H1 (cell line): ENCODE results near the gene MAPKAP1. TPM values are rescaled to one million over a fixed set of nuclear protein-coding genes. Genes with fewer than 3 reads are reported as not detected.

Source experiments
- CTCF ChIA-PET: fragments of 300-600 bp; sonication (Branson Sonifier 250); formaldehyde crosslinking; loops from one replicate; lab custom pipeline; 2021; ENCODE audit not compliant: partially characterized antibody; lab: Charles Lee
- POLR2A ChIA-PET: fragments of 300-600 bp; sonication (Branson Sonifier 250); formaldehyde crosslinking; loops from one replicate; lab custom pipeline; 2021; ENCODE audit warnings: inconsistent platforms; ENCODE audit not compliant: partially characterized antibody; lab: Charles Lee
- DNase-seq, 2 experiments: peaks; one replicate each; pipeline versions ENCODE4 v3.0.0 to v3.0.0-alpha.2; 2010 to 2022; ENCODE audit warnings: low spot score in 2 of 2, low read depth in 1 of 2, mixed read lengths in 1 of 2
- FAIRE-seq: peaks from 2 replicates; lab custom pipeline; 2011; peaks lifted over from hg19 to GRCh38; lab: Jason Lieb, UNC
- H2AFZ ChIP-seq: 2 replicates; pipeline ENCODE4 v1.8.1; 2012; ENCODE audit warnings: low read length, inconsistent platforms
- H2AK5ac ChIP-seq: 2 replicates; pipeline ENCODE4 v1.6.1; 2013; ENCODE audit warnings: low read depth, low read length
- H2BK120ac ChIP-seq: replicated peaks from 2 replicates; pipeline ENCODE3; 2013; ENCODE audit warnings: low read depth, low read length, inconsistent platforms
- H2BK12ac ChIP-seq: 2 replicates; pipeline ENCODE4 v1.6.1; 2013; ENCODE audit warnings: low read depth, low read length
- H2BK15ac ChIP-seq: 2 replicates; pipeline ENCODE4 v1.6.1; 2013; ENCODE audit warnings: low read length
- H2BK20ac ChIP-seq: 2 replicates; pipeline ENCODE4 v1.6.1; 2013; ENCODE audit warnings: low read length
- H2BK5ac ChIP-seq: 2 replicates; pipeline ENCODE4 v1.6.1; 2013; ENCODE audit warnings: low read depth, low read length
- H3K14ac ChIP-seq: 2 replicates; pipeline ENCODE4 v1.6.1; 2013; ENCODE audit warnings: inconsistent platforms; ENCODE audit not compliant: insufficient read length
- H3K18ac ChIP-seq: 2 replicates; pipeline ENCODE4 v1.6.1; 2013; ENCODE audit warnings: low read length; ENCODE audit errors: extremely low read depth
- H3K23ac ChIP-seq: 2 replicates; pipeline ENCODE4 v1.6.1; 2013; ENCODE audit warnings: inconsistent platforms; ENCODE audit not compliant: insufficient read length
- H3K23me2 ChIP-seq: 2 replicates; pipeline ENCODE4 v1.6.1; 2013; ENCODE audit warnings: low read depth, low read length
- H3K27ac ChIP-seq: 2 replicates; pipeline ENCODE4 v1.6.1; 2011; ENCODE audit warnings: low read depth, low read length, inconsistent platforms
- H3K27me3 ChIP-seq, 4 experiments: replicated peaks in 1 of 4; 1 replicate in 1 of 4; 2 replicates in 3 of 4; pipeline versions ENCODE4 v1.6.1 to v1.8.1; 2011 to 2013; ENCODE audit warnings: low read length in 3 of 4, mild to moderate bottlenecking in 3 of 4, inconsistent platforms in 2 of 4, mixed read lengths in 2 of 4, moderate library complexity in 1 of 4; ENCODE audit not compliant: control insufficient read depth in 3 of 4, insufficient read depth in 3 of 4; ENCODE audit errors: extremely low read depth in 1 of 4
- H3K36me3 ChIP-seq, 4 experiments: 2 replicates each; pipeline versions ENCODE4 v1.6.1 to v1.8.1; 2011 to 2013; ENCODE audit warnings: mild to moderate bottlenecking in 4 of 4, low read length in 3 of 4, moderate library complexity in 2 of 4, control low read depth in 1 of 4, inconsistent platforms in 1 of 4; ENCODE audit not compliant: insufficient read depth in 4 of 4, control insufficient read depth in 2 of 4
- H3K4ac ChIP-seq: replicated peaks from 2 replicates; pipeline ENCODE3; 2013; ENCODE audit warnings: low read length, low read depth, mixed read lengths, inconsistent platforms; ENCODE audit not compliant: insufficient read length
- H3K4me1 ChIP-seq, 4 experiments: replicated peaks in 1 of 4; 1 replicate in 1 of 4; 2 replicates in 3 of 4; pipeline versions ENCODE4 v1.6.1 to v1.8.1; 2011 to 2013; ENCODE audit warnings: low read length in 3 of 4, inconsistent platforms in 2 of 4, mixed read lengths in 1 of 4; ENCODE audit not compliant: insufficient read depth in 4 of 4, control insufficient read depth in 3 of 4
- H3K4me2 ChIP-seq, 2 experiments: 2 replicates each; pipeline versions ENCODE4 v1.6.1 to v1.8.1; 2011 to 2013; ENCODE audit warnings: low read depth in 2 of 2, low read length in 2 of 2, control low read depth in 1 of 2, inconsistent platforms in 1 of 2, mild to moderate bottlenecking in 1 of 2; ENCODE audit not compliant: insufficient read depth in 1 of 2
- H3K4me3 ChIP-seq, 4 experiments: fragments of 200-600, 300-600 bp in 1 of 4; sonication (generic), shearing (Covaris generic), sonication (Bioruptor Twin) in 1 of 4; 2 replicates each; pipeline versions ENCODE4 v1.5.1 to v1.8.1; 2011 to 2016; ENCODE audit warnings: low read length in 4 of 4, low read depth in 3 of 4, control low read depth in 2 of 4, inconsistent platforms in 2 of 4, mild to moderate bottlenecking in 2 of 4, mixed read lengths in 1 of 4, moderate library complexity in 1 of 4; ENCODE audit not compliant: insufficient read depth in 2 of 4; ENCODE audit errors: extremely low read depth in 1 of 4
- H3K56ac ChIP-seq: replicated peaks from 2 replicates; pipeline ENCODE3; 2013; ENCODE audit warnings: low read depth, mild to moderate bottlenecking, mixed read lengths, low read length, inconsistent platforms; ENCODE audit not compliant: insufficient read length
- H3K79me1 ChIP-seq: 2 replicates; pipeline ENCODE4 v1.6.1; 2013; ENCODE audit warnings: low read depth, low read length, control low read depth
- H3K79me2 ChIP-seq, 2 experiments: 2 replicates each; pipeline versions ENCODE4 v1.6.1 to v1.8.1; 2012 to 2013; ENCODE audit warnings: low read length in 2 of 2, mild to moderate bottlenecking in 2 of 2, inconsistent platforms in 1 of 2; ENCODE audit not compliant: insufficient read depth in 2 of 2, control insufficient read depth in 1 of 2
- H3K9ac ChIP-seq, 4 experiments: replicated peaks in 1 of 4; 1 replicate in 1 of 4; 2 replicates in 3 of 4; pipeline versions ENCODE4 v1.6.1 to v1.8.1; 2011 to 2013; ENCODE audit warnings: low read depth in 3 of 4, low read length in 3 of 4, control low read depth in 2 of 4, mild to moderate bottlenecking in 2 of 4, moderate library complexity in 2 of 4, inconsistent platforms in 1 of 4; ENCODE audit errors: extremely low read depth in 1 of 4
- H3K9me3 ChIP-seq, 2 experiments: 2 replicates each; pipeline versions ENCODE4 v1.6.1 to v1.8.1; 2012 to 2013; ENCODE audit warnings: mild to moderate bottlenecking in 2 of 2, moderate library complexity in 2 of 2, control low read depth in 1 of 2, inconsistent platforms in 1 of 2, low read depth in 1 of 2, low read length in 1 of 2, mixed read lengths in 1 of 2; ENCODE audit not compliant: insufficient read depth in 2 of 2
- H4K20me1 ChIP-seq, 2 experiments: replicated peaks in 1 of 2; 2 replicates each; pipeline versions ENCODE3 to v1.8.1; 2011 to 2013; ENCODE audit warnings: inconsistent platforms in 2 of 2, low read length in 2 of 2, mild to moderate bottlenecking in 1 of 2; ENCODE audit not compliant: insufficient read depth in 2 of 2, control insufficient read depth in 1 of 2
- H4K5ac ChIP-seq: 2 replicates; pipeline ENCODE4 v1.6.1; 2013; ENCODE audit warnings: low read length, low read depth, mixed read lengths, inconsistent platforms; ENCODE audit not compliant: insufficient read length
- H4K8ac ChIP-seq: 2 replicates; pipeline ENCODE4 v1.8.0; 2013; ENCODE audit warnings: mild to moderate bottlenecking, moderate library complexity, low read length, inconsistent platforms; ENCODE audit not compliant: insufficient read depth; ENCODE audit errors: extremely low read depth
- H4K91ac ChIP-seq: replicated peaks from 2 replicates; pipeline ENCODE3; 2013; ENCODE audit warnings: low read length, mixed read lengths, inconsistent platforms; ENCODE audit not compliant: insufficient read length
- CBX8 ChIP-seq: fragments of 300-800, 300-1000 bp; sonication (generic); IDR thresholded peaks from 2 replicates; pipeline ENCODE4 v1.7.1; 2016; ENCODE audit warnings: low read depth, low read length, borderline replicate concordance
- CEBPB ChIP-seq: IDR thresholded peaks from 2 replicates; pipeline ENCODE4 v1.6.1; 2012; ENCODE audit warnings: low read depth, low read length
- CREB1 ChIP-seq: IDR thresholded peaks from 2 replicates; pipeline ENCODE4 v1.6.1; 2012; ENCODE audit warnings: inconsistent platforms
- JUN ChIP-seq: IDR thresholded peaks from 2 replicates; pipeline ENCODE4 v1.6.1; 2011; ENCODE audit warnings: low read depth, mild to moderate bottlenecking, improper control_type of control experiment, low read length
- KDM1A ChIP-seq: fragments of 200-600, 300-600 bp; sonication (generic); IDR thresholded peaks from 2 replicates; pipeline ENCODE4 v1.7.1; 2016; ENCODE audit warnings: mild to moderate bottlenecking, low read length, borderline replicate concordance
- KDM4A ChIP-seq: IDR thresholded peaks from one replicate; pipeline ENCODE4 v1.7.1; 2012; ENCODE audit warnings: low read depth, mild to moderate bottlenecking, moderate library complexity, low read length, inconsistent platforms; ENCODE audit not compliant: severe bottlenecking
- MAX ChIP-seq: IDR thresholded peaks from 2 replicates; pipeline ENCODE4 v1.6.1; 2012; ENCODE audit warnings: inconsistent platforms
- POU5F1 ChIP-seq: IDR thresholded peaks from 2 replicates; pipeline ENCODE4 v1.6.1; 2011; ENCODE audit warnings: low read depth, mild to moderate bottlenecking, low read length, moderate library complexity
- RXRA ChIP-seq: IDR thresholded peaks from 2 replicates; pipeline ENCODE4 v1.6.1; 2011; ENCODE audit warnings: low read depth, mild to moderate bottlenecking, low read length, moderate library complexity; ENCODE audit not compliant: insufficient read depth
- SIRT6 ChIP-seq: IDR thresholded peaks from one replicate; pipeline ENCODE4 v1.7.1; 2012; ENCODE audit warnings: low read length, inconsistent platforms
- TBP ChIP-seq: IDR thresholded peaks from 2 replicates; pipeline ENCODE4 v1.6.1; 2011; ENCODE audit warnings: low read depth, low read length, improper control_type of control experiment
- WGBS, 2 experiments: shearing (Covaris generic) in 1 of 2; methylation state at CpG; one replicate each; pipeline versions ENCODE4 v1.1.6 to v1.1.7; 2013 to 2015; ENCODE audit warnings: low lambda C conversion rate in 2 of 2, mixed read lengths in 2 of 2, inconsistent platforms in 1 of 2, low coverage in 1 of 2, missing lambda C conversion rate in 1 of 2; ENCODE audit not compliant: insufficient replicate concordance in 2 of 2, insufficient coverage in 1 of 2, insufficient read length in 1 of 2; ENCODE audit errors: extremely low coverage in 1 of 2, missing lambda C conversion rate in 1 of 2; 5-methylcytosine and 5-hydroxymethylcytosine counted together
- polyA plus RNA-seq, 7 experiments: library from polyadenylated mRNA; depleted of rRNA in 3 of 7; stranded (reverse) in 5 of 7; unstranded in 2 of 7; fragments of >200 nt in 5 of 7; fragments of 200-250 nt in 2 of 7; gene quantifications; 1 replicate in 5 of 7; 2 replicates in 1 of 7; 4 replicates in 1 of 7; pipeline versions ENCODE4 v1.2.1 to v1.2.3, GENCODE V29; 2011 to 2013; ENCODE audit warnings: missing spikeins in 2 of 7, mixed read lengths in 2 of 7
- total RNA-seq: library from RNA; stranded (reverse); fragmentation: NEBNext Ultra II Directional; extraction: Animal tissue kit (Norgen Biotek cat#: 25700); gene quantifications from 2 replicates; pipeline ENCODE4 v1.2.1, GENCODE V29; 2021

MAPKAP1 gene
- total and polyA plus RNA-seq, 2 of the 8 experiments (the other 6 are each of a cell fraction or from before 2014, with no cell fraction given) = 79.2 to 140 TPM

GRCh38 chr9:125513303-125513667 lies 193.7 kb downstream of the MAPKAP1 start:
- H3K9me3 ChIP-seq = no peaks in the 10 kb centered on the region
- H4K5ac ChIP-seq = no peak overlapping the region
- H2BK15ac ChIP-seq = no peak overlapping the region
- no peak overlapping the region for H2BK120ac ChIP-seq
- CTCF ChIA-PET = interaction anchor here (1.0 to 2.0 kb wide), 5 partner anchors 9 to 106 kb away, joined by 3 to 5 read pairs (median 4); no protein-coding TSS in a partner anchor
- H3K56ac ChIP-seq = no peak overlapping the region
- H2AK5ac ChIP-seq = no peak overlapping the region
- H2BK5ac ChIP-seq = no peak overlapping the region
- H3K14ac ChIP-seq = no peak overlapping the region
- no peaks in the 10 kb centered on the region for H3K36me3 ChIP-seq
- no peak overlapping the region for H2AFZ ChIP-seq
- H3K18ac ChIP-seq = peak overlapping the region; percentile 19; the same call in 1 of the 2 replicates
- no peak overlapping the region for H2BK12ac ChIP-seq
- no peak for TF ChIP-seq JUN
- TF ChIP-seq KDM1A = no peak
- TF ChIP-seq KDM4A = no peak
- no peak for TF ChIP-seq CEBPB
- TF ChIP-seq POU5F1 = no peak
- no peak for TF ChIP-seq SIRT6
- no peak for TF ChIP-seq CREB1
- TF ChIP-seq RXRA = no peak
- TF ChIP-seq CBX8 = no peak
- TF ChIP-seq MAX = no peak
- TF ChIP-seq TBP = no peak
- H3K4me1 ChIP-seq = peaks cover 0 to 20% (median 9%) of the 10 kb centered on the region in 4 experiments; a peak in 4 of 7 replicates
- no peaks in the 10 kb centered on the region for H4K20me1 ChIP-seq
- no peak overlapping the region for H3K23ac ChIP-seq
- no peaks in the 10 kb centered on the region for H3K27me3 ChIP-seq
- FAIRE-seq = no peak
- POLR2A ChIA-PET = no interaction called here
- no peaks in the 10 kb centered on the region for H3K79me1 ChIP-seq
- no peak overlapping the region for H4K91ac ChIP-seq
- H3K27ac ChIP-seq = no peak overlapping the region
- no peaks in the 10 kb centered on the region; the same call in 1 of the 2 replicates for H3K23me2 ChIP-seq
- no peak for DNase-seq
- H3K9ac ChIP-seq = no peak overlapping the region
- no peak overlapping the region for H3K4me2 ChIP-seq
- H3K4me3 ChIP-seq = no peak overlapping the region
- H3K4ac ChIP-seq = no peak overlapping the region
- no peak overlapping the region for H4K8ac ChIP-seq
- no peaks in the 10 kb centered on the region for H3K79me2 ChIP-seq
- no peak overlapping the region for H2BK20ac ChIP-seq
- 86% methylated on average over 2 of the region's 2 CpGs; no CpG with 5 or more reads in 1 of the 2 experiments for WGBS, 2 experiments
